Astrocyte of the spinal cord (primary cell): ENCODE data around the gene CCL21.
A peak's percentile ranks its signal among the peaks of the same experiment; 100 is the strongest.

Source experiments
- DNase-seq: peaks from one replicate; pipeline ENCODE4 v3.0.0; 2011; ENCODE audit warnings: low read depth, low spot score
- H3K4me3 ChIP-seq: 2 replicates; pipeline ENCODE4 v1.5.1; 2011; ENCODE audit warnings: low read depth, mild to moderate bottlenecking, low read length, moderate library complexity
- in situ Hi-C: cut with HindIII; loops from 2 replicates; pipeline ENCODE4 v1.10.0; 2017; ENCODE audit warnings: low sequenced_read_pairs
- TF ChIP-seq, protein P1 (sequence below): IDR thresholded peaks from 2 replicates; pipeline ENCODE4 v1.5.1; 2012; ENCODE audit warnings: low read depth, mild to moderate bottlenecking, low read length, inconsistent platforms

CCL21 gene

DNA sequence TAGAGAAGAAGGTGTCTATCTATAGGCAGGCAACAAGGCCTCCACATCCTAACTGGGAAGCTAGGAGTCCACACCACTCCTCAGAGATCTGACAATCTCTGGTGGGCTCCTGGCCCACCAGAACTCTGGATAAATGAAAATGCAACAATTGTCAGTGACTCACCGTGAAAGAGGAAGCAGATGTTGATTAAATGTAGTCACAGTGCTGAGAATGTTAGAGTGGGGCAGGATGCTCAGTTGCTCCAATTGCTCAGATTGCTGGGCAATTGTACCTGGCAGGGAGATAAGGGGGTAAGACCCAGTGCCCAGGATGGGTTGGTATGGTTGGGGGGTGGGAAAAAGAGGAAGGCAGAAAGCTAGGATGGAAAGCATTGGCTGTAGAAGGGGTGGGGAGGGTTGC, 23.2 kb downstream of the CCL21 start:
- in situ Hi-C loops, result no loop called here
- no peak overlapping the region for H3K4me3 ChIP-seq
- TF ChIP-seq, protein P1, sequence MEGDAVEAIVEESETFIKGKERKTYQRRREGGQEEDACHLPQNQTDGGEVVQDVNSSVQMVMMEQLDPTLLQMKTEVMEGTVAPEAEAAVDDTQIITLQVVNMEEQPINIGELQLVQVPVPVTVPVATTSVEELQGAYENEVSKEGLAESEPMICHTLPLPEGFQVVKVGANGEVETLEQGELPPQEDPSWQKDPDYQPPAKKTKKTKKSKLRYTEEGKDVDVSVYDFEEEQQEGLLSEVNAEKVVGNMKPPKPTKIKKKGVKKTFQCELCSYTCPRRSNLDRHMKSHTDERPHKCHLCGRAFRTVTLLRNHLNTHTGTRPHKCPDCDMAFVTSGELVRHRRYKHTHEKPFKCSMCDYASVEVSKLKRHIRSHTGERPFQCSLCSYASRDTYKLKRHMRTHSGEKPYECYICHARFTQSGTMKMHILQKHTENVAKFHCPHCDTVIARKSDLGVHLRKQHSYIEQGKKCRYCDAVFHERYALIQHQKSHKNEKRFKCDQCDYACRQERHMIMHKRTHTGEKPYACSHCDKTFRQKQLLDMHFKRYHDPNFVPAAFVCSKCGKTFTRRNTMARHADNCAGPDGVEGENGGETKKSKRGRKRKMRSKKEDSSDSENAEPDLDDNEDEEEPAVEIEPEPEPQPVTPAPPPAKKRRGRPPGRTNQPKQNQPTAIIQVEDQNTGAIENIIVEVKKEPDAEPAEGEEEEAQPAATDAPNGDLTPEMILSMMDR, result no peak
- no peak for DNase-seq

DNA sequence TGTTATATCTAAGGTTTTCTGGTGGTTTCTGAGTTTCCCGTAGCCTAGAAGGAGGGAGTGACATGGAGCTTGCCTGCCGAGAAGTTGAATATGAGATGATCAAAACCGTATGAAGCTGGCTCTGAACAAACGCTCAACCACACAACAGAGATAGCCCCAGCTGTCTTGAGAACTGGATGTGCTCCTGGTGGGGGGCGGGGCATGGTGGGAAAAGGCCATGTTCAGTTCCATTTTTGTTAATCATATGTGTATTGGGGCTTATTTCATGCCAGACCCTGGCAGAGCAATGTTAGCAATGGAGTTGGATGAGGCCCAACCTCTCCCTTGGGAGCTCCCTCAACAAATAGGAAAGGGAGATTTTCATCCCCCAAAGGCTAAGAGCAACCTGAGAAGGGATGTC, 23.7 kb downstream of the CCL21 start:
- in situ Hi-C loops, result no loop called here
- TF ChIP-seq, protein P1, result no peak
- H3K4me3 ChIP-seq, result no peak overlapping the region
- no peak for DNase-seq

DNA sequence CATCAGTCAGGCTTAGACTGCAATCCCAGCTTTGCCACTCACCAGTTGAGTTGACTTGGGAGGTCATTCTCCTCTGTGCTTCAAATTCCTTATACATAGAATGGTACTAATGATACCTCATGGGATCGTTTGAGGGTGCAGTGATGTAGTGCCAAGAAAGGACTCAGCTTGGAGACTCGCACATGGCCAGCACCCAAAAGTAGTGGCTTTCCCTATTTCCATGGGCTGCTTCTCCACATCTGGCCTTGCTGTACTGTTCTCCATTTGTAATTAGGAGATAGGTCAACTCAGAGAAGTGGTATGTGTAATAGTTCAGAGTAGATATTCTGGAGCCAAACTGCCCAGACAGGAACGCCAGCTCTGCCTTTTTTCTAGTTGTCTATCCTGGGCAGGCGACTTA, 24.3 kb downstream of the CCL21 start:
- no peak for DNase-seq
- TF ChIP-seq, protein P1, result no peak
- in situ Hi-C loops, result no loop called here
- H3K4me3 ChIP-seq, result no peak overlapping the region

DNA sequence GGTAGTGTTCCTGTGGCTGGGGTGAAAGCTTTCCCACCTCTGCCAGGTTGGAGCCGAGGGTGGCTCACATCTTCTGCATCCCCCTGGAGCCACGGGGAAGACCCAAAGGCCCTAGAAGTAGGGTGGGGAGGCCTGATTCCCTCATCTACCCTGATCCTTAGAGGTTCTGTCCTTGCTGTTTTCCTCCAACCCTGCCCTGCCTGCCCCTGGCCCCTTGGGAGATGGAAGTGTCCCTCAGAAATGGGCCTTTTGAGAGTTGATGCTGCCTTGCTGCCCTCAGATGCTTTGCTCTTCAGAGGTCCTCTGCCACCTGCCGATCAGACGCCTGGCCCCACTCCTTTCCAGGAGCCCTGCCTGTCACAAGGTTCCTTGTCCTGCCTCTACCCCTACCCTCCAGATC, 25.1 kb downstream of the CCL21 start:
- TF ChIP-seq, protein P1, result no peak
- no peak overlapping the region for H3K4me3 ChIP-seq
- in situ Hi-C loops, result no loop called here
- DNase-seq, result no peak

DNA sequence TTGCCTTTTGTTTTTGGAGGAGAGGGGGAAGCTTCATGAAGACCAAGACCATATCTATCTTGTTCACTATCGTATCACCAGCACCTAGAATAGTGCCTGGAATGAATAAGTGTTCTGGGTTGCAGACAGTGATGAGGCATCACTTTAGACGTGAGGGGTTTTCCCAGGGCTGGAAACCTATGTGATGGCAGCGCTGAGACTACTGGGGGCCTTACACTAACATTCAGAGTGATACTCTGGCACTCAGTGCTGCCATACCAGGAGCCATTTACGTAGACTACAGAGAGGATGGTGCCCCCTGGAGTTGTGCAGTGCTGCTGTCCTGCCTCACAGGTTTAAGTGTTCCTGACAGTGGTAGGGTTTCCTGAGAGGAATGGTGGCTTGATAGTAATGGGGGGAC, 25.8 kb downstream of the CCL21 start:
- no peak overlapping the region for H3K4me3 ChIP-seq
- TF ChIP-seq, protein P1, result no peak
- no peak for DNase-seq
- in situ Hi-C loops, result no loop called here

DNA sequence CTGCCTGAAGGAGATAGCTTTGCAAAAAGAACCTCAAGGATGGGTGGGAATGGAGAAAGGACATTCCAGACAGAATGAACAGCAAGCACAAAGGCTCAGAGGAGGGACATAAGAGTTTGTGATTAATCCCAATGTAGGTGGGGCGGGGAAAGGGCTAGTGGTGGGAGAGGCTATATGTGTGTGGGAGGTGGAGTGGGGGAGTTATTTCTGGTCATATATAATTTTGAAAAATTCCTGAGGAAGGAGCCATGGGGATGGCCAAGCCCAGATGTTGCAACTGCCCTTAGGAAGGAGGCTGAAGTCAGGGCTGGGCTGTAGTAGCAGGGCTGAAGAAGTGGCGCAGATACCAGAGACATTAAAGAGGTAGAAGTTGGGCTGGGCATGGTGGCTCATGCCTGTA, 34.1 kb downstream of the CCL21 start:
- TF ChIP-seq, protein P1, result no peak
- H3K4me3 ChIP-seq, result no peak overlapping the region
- in situ Hi-C loops, result no loop called here
- no peak for DNase-seq

DNA sequence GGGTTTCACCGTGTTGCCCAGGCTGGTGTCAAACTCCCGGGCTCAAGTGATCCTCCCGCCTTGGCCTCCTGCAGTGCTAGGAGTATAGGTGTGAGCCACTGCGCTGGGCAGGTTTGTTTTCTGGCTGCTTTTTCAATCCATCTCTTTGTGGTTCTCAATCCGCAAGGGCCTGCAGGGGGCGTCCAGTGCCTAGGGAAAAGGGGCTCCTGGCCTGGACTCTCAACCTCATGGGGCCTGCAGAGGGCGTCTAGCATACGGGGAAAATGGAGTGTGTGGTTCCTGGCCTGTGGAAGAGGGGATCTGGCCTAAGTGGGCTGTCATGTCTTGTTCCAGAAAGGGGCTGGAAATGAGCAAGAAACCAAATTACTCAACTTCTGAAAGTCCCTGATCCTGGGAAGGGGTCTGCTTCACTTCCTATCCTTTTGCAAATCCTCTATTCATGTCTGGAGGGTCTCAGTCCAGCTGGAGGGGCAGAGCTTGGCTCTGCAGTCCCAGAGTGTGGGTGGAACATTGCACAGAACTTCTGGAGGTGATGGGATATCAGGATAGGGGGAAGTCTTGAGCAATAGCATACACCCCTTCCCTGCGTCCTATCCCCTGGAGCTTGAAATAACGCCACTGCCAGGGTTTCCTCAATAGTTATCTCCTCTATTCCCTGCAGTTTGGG, 34.8 kb downstream of the CCL21 start:
- H3K4me3 ChIP-seq, result no peak overlapping the region
- TF ChIP-seq, protein P1, result peak; percentile 96
- DNase-seq, result peak; percentile 63
- in situ Hi-C loops, result no loop called here
